Stimulated activated CD8-positive, alpha-beta memory T cell treated with anti-CD3 and anti-CD28 coated beads, Interleukin-15, amount 100 ng/mL, for 48 hours (primary cell): ENCODE measurements around the gene UBAP2L.
"Not testable (repeated sequence)": the region's sequence is repeated elsewhere in the genome, so short reads cannot be mapped to it uniquely, and the experiment has no call there.

Experiments used
- DNase-seq, 2 donors: peaks; one replicate each; pipeline ENCODE4 v3.0.0-alpha.2; 2020; ENCODE audit warnings: low read depth in 2 of 2

UBAP2L gene

GRCh38 chr1:154240294-154240833 is 19.6 kb downstream of the UBAP2L start:
- no peak for DNase-seq

GRCh38 chr1:154241703-154242351 is 21.1 kb downstream of the UBAP2L start:
- no peak for DNase-seq

DNA sequence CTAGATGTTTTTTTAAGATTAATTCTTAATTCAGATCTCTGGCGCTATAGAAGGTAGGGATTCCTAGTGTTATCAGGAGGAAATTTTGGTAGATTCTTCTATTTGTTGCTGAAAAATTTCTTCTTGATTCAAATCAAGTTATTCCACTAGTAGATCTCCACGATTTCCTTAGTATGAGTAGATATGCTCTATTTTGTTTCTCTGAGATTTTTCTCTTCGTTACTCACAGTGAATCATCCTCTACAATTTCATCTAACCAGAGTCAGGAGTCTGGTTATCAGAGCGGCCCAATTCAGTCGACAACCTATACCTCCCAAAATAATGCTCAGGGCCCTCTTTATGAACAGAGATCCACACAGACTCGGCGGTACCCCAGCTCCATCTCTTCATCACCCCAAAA is 32.9 kb downstream of the UBAP2L start:
- no peak for DNase-seq

DNA sequence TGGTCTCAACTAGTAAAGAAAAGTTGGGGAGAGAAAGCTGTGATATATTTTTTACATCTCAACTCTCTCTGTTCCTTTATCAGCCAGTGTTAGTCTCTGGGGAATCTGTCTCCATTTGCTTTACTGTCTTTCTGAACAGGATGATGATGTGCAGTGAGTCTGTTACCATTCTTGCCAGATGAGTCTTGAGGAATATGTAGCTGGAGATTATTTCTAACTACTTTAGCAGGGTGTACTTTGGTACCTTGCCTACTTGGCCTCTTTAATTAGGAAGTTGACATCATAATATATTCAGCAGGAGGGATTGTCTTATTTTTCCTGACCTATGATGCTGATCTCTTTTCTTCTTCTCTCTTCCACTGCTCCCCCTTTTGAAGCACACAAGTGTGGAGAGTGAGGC is 35.9 kb downstream of the UBAP2L start:
- no peak for DNase-seq

DNA sequence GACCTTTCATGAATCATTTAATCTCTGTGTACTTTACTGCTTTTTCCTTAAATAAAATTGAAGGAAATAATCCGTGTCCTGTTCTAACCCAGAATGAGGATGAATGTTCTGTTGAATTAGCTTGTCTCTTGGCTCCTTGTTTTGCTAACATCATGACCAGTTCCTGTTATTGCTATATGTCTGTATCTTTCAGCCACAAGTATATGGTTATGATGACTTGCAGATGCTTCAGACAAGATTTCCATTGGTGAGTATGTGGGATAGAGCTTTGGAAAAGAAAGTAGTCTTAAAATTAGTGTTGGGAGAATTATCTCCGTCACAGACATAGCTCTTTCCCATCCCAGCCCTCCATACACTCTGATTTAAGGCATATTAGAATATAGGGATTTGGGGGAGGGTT is 38.0 kb downstream of the UBAP2L start:
- no peak for DNase-seq

GRCh38 chr1:154260127-154260526 is 39.4 kb downstream of the UBAP2L start:
- DNase-seq = no peak

GRCh38 chr1:154263465-154264332 is 42.9 kb downstream of the UBAP2L start:
- DNase-seq = no peak

DNA sequence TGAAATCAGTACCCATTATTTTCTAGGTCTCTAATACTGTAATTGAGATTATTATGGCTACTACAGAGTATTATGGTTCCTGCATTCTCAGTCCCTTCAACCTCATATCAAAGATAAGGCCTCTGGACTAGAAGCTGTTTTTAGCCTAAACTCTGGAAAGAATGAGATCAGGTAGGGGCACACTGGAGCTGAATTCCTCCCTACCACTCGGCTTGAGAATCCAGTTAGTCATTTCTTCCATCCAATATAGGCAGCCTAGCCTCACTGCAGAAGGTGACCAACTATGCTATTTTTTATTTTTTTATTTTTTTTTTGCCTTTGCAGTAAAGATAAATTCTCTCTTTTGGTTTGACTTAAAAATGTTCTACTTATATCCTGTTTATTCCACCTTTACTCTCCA is 43.7 kb downstream of the UBAP2L start:
- no peak for DNase-seq

DNA sequence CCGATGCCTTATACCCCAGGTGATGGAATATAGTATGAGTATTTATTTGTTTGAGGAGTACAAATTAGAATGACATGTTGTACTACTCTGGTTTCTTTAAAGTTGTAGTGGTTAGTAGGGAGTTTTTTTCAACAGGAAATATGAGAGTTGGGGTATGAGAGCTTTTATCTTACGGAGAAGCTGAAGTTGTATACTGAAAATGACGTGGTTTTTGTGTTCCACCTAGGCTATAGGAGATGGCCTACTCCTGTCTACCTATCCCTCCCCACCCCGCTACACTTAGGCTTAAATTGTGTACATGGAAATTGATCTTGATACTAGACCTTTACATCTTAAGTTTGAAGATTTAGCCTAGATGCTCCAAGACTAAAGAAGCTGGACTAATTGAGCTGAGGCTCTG is 44.8 kb downstream of the UBAP2L start:
- DNase-seq = no peak

DNA sequence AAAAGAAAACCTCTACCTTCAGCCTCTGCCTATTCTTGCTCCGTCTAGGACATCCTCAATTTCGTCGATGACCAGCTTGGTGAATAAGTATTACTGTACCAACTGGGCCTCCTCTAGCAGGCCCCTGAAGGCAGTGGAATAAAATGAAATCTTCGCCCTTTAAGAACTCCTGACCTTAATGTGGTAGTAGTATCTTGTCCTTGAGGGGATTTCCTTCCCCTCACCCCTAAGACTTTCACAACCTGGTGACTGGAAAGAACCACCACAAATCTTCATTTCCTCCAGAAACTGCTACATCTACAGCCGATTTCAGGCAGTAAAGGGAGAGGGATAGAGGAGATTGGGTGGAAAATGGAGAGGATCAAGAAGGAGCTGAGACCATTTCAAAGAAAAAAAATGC is 50.1 kb downstream of the UBAP2L start:
- no peak for DNase-seq

DNA sequence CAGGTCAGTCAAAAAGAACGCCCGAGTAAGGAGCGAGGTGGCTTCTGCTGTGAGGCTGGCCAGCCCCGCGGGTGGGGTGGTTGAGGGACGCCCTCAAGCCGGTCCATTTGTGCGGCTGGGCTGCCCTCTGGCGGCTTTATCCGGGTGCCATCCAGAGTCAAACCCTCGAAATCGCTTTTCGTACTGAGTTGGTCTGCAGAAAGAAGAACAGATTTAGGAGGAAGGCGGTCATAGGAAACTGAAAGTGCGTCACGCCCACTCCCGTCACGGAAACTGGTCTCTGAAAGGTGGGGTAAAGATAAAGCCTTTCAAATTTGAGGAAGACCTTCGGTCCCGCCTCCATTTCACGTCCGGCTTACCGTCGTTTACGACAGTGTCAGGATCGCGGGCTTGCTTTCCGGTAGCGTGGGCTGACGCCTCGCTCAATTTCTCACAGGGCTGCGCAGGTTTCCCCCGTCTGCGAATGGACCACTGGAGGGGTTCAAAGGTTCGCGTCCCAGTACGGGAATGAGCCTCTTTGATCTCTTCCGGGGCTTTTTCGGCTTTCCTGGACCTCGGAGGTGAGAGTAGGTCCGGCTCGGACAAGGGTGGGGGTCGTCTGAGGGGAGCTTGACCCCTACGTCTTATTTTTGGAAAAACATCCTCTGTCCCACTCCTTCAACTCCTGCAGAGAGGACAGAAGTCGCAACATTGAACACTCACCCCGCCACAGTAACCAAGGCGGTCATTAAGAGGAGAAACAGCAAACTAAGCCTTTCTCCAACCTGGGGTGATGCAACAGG is 51.7 kb downstream of the UBAP2L start, which contains the start of gene HAX1:
HAX1 (plus strand) TSS at position 413 of the 782 bp plus-strand sequence; CDS start at position 508, 95 bp downstream.
- DNase-seq = peak; percentile 93 to 97

DNA sequence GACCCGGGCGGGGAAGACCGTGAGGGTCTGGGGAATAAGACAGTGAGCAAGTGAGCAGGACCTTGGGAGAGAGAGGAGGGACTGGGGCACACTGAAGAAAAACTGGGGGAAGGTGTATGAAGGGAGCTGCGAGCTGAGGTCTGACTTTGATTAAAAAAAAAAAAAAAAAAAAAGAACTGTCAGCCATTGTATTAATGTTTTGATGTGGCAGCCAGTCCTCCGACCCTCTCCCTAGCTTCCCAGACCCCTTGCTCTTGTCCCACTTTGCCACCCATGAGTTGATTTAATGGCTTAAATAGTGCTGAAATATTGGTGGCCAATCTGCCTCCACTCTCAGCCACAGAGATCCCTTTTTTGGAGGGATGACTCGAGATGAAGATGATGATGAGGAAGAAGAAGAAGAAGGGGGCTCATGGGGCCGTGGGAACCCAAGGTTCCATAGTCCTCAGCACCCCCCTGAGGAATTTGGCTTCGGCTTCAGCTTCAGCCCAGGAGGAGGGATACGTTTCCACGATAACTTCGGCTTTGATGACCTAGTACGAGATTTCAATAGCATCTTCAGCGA is 52.3 kb downstream of the UBAP2L start:
- DNase-seq = no peak

GRCh38 chr1:154276797-154277196 is 56.0 kb downstream of the UBAP2L start:
- DNase-seq = peak in 1 of 2 donors; percentile 27

DNA sequence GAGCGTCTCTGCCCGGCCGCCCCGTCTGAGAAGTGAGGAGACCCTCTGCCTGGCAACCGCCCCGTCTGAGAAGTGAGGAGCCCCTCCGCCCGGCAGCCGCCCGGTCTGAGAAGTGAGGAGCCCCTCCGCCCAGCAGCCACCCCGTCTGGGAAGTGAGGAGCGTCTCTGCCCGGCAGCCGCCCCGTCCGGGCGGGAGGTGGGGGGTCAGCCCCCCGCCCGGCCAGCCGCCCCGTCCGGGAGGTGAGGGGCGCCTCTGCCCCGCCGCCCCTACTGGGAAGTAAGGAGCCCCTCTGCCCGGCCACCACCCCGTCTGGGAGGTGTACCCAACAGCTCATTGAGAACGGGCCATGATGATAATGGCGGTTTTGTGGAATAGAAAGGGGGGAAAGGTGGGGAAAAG is 66.8 kb downstream of the UBAP2L start:
- not testable (repeated sequence) for DNase-seq

DNA sequence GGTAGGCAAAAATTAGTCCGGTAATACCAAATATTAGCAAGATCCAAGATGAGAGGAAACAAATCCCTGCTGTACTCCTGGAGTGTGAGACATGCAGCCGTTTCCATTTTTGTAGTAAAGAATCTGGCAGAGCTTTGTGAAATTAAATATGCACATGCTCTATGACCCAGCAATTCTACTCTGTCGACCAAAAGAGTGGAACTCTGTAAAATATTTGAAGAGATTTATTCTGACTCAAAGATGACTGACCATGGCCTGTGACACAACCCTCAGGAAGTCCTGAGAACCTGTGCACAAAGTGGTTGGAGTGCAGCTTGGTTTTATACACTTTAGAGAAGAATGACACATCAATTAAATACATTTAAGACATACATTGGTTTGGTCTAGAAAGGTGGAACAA is 67.9 kb downstream of the UBAP2L start:
- no peak for DNase-seq

- no peak for DNase-seq
Measured at GRCh38 chr1:154290921-154291320, 70.2 kb downstream of the UBAP2L start.

- no peak for DNase-seq
Measured at GRCh38 chr1:154295408-154296235, 74.9 kb downstream of the UBAP2L start.

- DNase-seq = no peak
Measured at GRCh38 chr1:154301582-154301981, 80.8 kb downstream of the UBAP2L start.

- DNase-seq = peak; percentile 47 to 67
Measured at GRCh38 chr1:154304664-154305337, 84.0 kb downstream of the UBAP2L start.

DNA sequence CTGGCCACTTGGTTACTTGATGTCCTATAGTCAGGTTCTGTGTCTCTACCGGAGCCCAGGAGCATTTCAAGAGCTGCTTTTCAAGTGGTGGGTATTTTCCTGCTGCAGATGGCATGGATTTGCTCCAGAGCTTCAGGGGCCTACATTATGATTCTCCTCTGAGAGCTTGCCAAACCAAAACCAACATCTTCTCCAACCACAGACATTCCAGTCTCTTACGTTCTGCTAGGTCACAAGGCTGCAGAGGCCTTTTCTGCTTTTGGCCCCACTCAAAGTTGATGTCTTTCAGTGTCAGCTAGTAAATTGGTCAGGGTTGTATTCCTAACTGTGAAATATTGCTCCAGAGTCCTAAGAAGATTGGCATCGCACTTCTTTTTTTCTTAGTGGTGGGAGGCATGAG is 85.4 kb downstream of the UBAP2L start:
- DNase-seq = no peak
